GM18873 (cell line): ENCODE measurements around the gene PCDHA5.
"Not testable (repeated sequence)": the region's sequence is repeated elsewhere in the genome, so short reads cannot be mapped to it uniquely, and the experiment has no call there.

Experiments
- ATAC-seq: cut with Tn5 transposase; IDR thresholded peaks from one replicate; pipeline ENCODE4 v1.9.1; 2021; ENCODE audit warnings: mild to moderate bottlenecking, moderate library complexity, moderate number of reproducible peaks; ENCODE audit not compliant: unreplicated experiment, low FRiP score

Gene PCDHA5

GRCh38 chr5:140822281-140822629 is 842 bp downstream of the PCDHA5 start:
- no peak for ATAC-seq

GRCh38 chr5:140822969-140823368 is 1.6 kb downstream of the PCDHA5 start:
- not testable (repeated sequence) for ATAC-seq

GRCh38 chr5:140823475-140823874 is 2.1 kb downstream of the PCDHA5 start:
- no peak for ATAC-seq

- ATAC-seq: no peak
Observed at GRCh38 chr5:140827704-140828361, 6.4 kb downstream of the PCDHA5 start, which contains the start of gene PCDHA6. Gene PCDHA6, plus strand, starts transcription at chr5:140827960. Its CDS starts 132 bp downstream, at chr5:140828092.

- ATAC-seq: no peak
Observed at GRCh38 chr5:140828362-140828737, 6.9 kb downstream of the PCDHA5 start.

- ATAC-seq: not testable (repeated sequence)
Observed at GRCh38 chr5:140829511-140830501, 8.4 kb downstream of the PCDHA5 start.

- ATAC-seq: no peak
Observed at GRCh38 chr5:140833993-140834392, 12.6 kb downstream of the PCDHA5 start, which contains the start of gene PCDHA7. Gene PCDHA7, plus strand, starts transcription at chr5:140834269. Its CDS starts 115 bp downstream, at chr5:140834384.

GRCh38 chr5:140834439-140835008 is 13.1 kb downstream of the PCDHA5 start:
- ATAC-seq: not testable (repeated sequence)

- no peak for ATAC-seq
Observed at GRCh38 chr5:140835622-140836510, 14.5 kb downstream of the PCDHA5 start.

GRCh38 chr5:140840978-140841962 is 19.9 kb downstream of the PCDHA5 start, which contains the start of gene PCDHA8:
Gene PCDHA8, plus strand, starts transcription at chr5:140841187. Its CDS starts 135 bp downstream, at chr5:140841322.
- no peak for ATAC-seq

GRCh38 chr5:140842798-140843733 is 21.7 kb downstream of the PCDHA5 start:
- no peak for ATAC-seq

GRCh38 chr5:140848139-140849102 is 27.0 kb downstream of the PCDHA5 start, which contains the start of gene PCDHA9:
Gene PCDHA9, plus strand, starts transcription at chr5:140848382. Its CDS starts 114 bp downstream, at chr5:140848496.
- ATAC-seq: not testable (repeated sequence)

- ATAC-seq: not testable (repeated sequence)
Observed at GRCh38 chr5:140849831-140850634, 28.6 kb downstream of the PCDHA5 start.

- ATAC-seq: no peak
Observed at GRCh38 chr5:140855772-140856674, 34.6 kb downstream of the PCDHA5 start, which contains the start of gene PCDHA10. Gene PCDHA10, plus strand, starts transcription at chr5:140855897. Its CDS starts 152 bp downstream, at chr5:140856049.
